HepG2 (cell line): Measurements from ENCODE around the gene ARHGAP32. TPM values are rescaled to one million over a fixed set of nuclear protein-coding genes. Genes with fewer than 3 reads are reported as not detected.

Experiments used
- ATAC-seq: fragments of 200-7000 bp; cut with Tn5 transposase; 3 replicates; pipeline ENCODE4 v1.9.1; 2020; ENCODE audit warnings: mild to moderate bottlenecking, moderate library complexity
- BruUV-seq: library from RNA; stranded (reverse); fragments of 400-500 nt; replicated peaks from 2 replicates; lab custom pipeline; 2021; lab: Mats Ljungman, UMichigan
- CTCF ChIA-PET: fragments of 300-600 bp; formaldehyde crosslinking; extraction: SDS; loops from one replicate; lab custom pipeline; 2021; ENCODE audit warnings: low total read pairs, inconsistent platforms, low intra/inter-chr PET ratio; lab: Yijun Ruan, JAX
- POLR2A ChIA-PET: fragments of 350-600 bp; sonication (Branson Sonifier 250); formaldehyde crosslinking; loops from one replicate; lab custom pipeline; 2020; ENCODE audit warnings: antibody characterized with exemption, inconsistent platforms; lab: Yijun Ruan, JAX
- DNase-seq: peaks from one replicate; pipeline ENCODE4 v3.0.0-alpha.2; 2015; ENCODE audit warnings: low spot score
- FAIRE-seq: peaks from 3 replicates; lab custom pipeline; 2011; peaks lifted over from hg19 to GRCh38; lab: Jason Lieb, UNC
- H2AFZ ChIP-seq: one replicate; pipeline ENCODE4 v1.6.1; 2011; ENCODE audit warnings: low read length, inconsistent platforms
- H3K27ac ChIP-seq: fragments of 300-600 bp; 3 replicates; pipeline ENCODE4 v1.8.0; 2011; ENCODE audit warnings: mixed run types, mild to moderate bottlenecking, mixed read lengths, low read length, inconsistent platforms; ENCODE audit not compliant: insufficient read depth; ENCODE audit errors: extremely low read length
- H3K27me3 ChIP-seq, 2 experiments: fragments of 200-600 bp in 1 of 2; 2 replicates in 1 of 2; 3 replicates in 1 of 2; pipeline versions ENCODE4 v1.6.0 to v1.8.0; 2011; ENCODE audit warnings: low read length in 2 of 2, mild to moderate bottlenecking in 2 of 2, moderate library complexity in 2 of 2, inconsistent platforms in 1 of 2; ENCODE audit not compliant: insufficient read depth in 2 of 2, control insufficient read depth in 1 of 2
- H3K36me3 ChIP-seq, 2 experiments: fragments of 200-600 bp in 1 of 2; replicated peaks in 1 of 2; 2 replicates in 1 of 2; 3 replicates in 1 of 2; pipeline versions ENCODE4 v1.5.1 to v1.8.0; 2011; ENCODE audit warnings: low read length in 2 of 2, inconsistent platforms in 1 of 2; ENCODE audit not compliant: insufficient read depth in 2 of 2, control insufficient read depth in 1 of 2
- H3K4me1 ChIP-seq: 2 replicates; pipeline ENCODE4 v1.5.1; 2012; ENCODE audit warnings: low read length, inconsistent platforms; ENCODE audit not compliant: insufficient read depth
- H3K4me2 ChIP-seq: 2 replicates; pipeline ENCODE4 v1.6.0; 2011; ENCODE audit warnings: low read depth, low read length, inconsistent platforms
- H3K4me3 ChIP-seq, 3 experiments: fragments of 200-600 bp in 1 of 3; sonication (generic), shearing (Covaris generic) in 1 of 3; replicated peaks in 1 of 3; 2 replicates each; pipeline ENCODE4 v1.5.1; 2011 to 2016; ENCODE audit warnings: low read length in 3 of 3, inconsistent platforms in 2 of 3, low read depth in 2 of 3, mild to moderate bottlenecking in 2 of 3, control low read depth in 1 of 3, mixed read lengths in 1 of 3; ENCODE audit not compliant: insufficient read depth in 1 of 3
- H3K79me2 ChIP-seq: one replicate; pipeline ENCODE4 v1.6.1; 2011; ENCODE audit warnings: low read length, inconsistent platforms; ENCODE audit not compliant: insufficient read depth
- H3K9ac ChIP-seq: 2 replicates; pipeline ENCODE4 v1.6.0; 2011; ENCODE audit warnings: mild to moderate bottlenecking, low read depth, low read length, inconsistent platforms; ENCODE audit not compliant: insufficient read depth
- H3K9me3 ChIP-seq: 2 replicates; pipeline ENCODE4 v1.5.1; 2012; ENCODE audit warnings: mild to moderate bottlenecking, low read length
- H4K20me1 ChIP-seq: 2 replicates; pipeline ENCODE4 v1.6.0; 2011; ENCODE audit warnings: inconsistent platforms, mild to moderate bottlenecking, low read length, moderate library complexity; ENCODE audit not compliant: insufficient read depth
- MLX ChIP-seq: IDR thresholded peaks from 2 replicates; pipeline ENCODE4 v1.6.1; 2016
- PRMT3 ChIP-seq: sonication (generic); formaldehyde crosslinking; IDR thresholded peaks from 2 replicates; pipeline ENCODE4 v1.8.1; 2022; ENCODE audit warnings: low read depth, mild to moderate bottlenecking, moderate library complexity, missing genetic modification reagents, borderline replicate concordance
- RARA ChIP-seq: IDR thresholded peaks from 2 replicates; pipeline ENCODE4 v1.6.1; 2016; ENCODE audit warnings: missing genetic modification reagents, missing compliant biosample characterization
- ZNF331 ChIP-seq: sonication (generic); formaldehyde crosslinking; IDR thresholded peaks from 2 replicates; pipeline ENCODE4 v1.4.0; 2020; ENCODE audit warnings: missing genetic modification reagents
- ZNF343 ChIP-seq: sonication (generic); formaldehyde crosslinking; IDR thresholded peaks from 2 replicates; pipeline ENCODE4 v1.4.0; 2020; ENCODE audit warnings: mild to moderate bottlenecking, missing genetic modification reagents
- ZNF672 ChIP-seq: sonication (generic); formaldehyde crosslinking; IDR thresholded peaks from 2 replicates; pipeline ENCODE4 v1.8.1; 2022; ENCODE audit warnings: missing genetic modification reagents
- ZNF879 ChIP-seq: sonication (generic); formaldehyde crosslinking; IDR thresholded peaks from 2 replicates; pipeline ENCODE4 v1.8.1; 2023; ENCODE audit warnings: missing genetic modification reagents
- WGBS: methylation state at CpG from one replicate; pipeline ENCODE4 v1.1.6; 2017; ENCODE audit warnings: low lambda C conversion rate; 5-methylcytosine and 5-hydroxymethylcytosine counted together
- in situ Hi-C: cut with HindIII; loops from 2 replicates; pipeline ENCODE4 v1.10.0; 2017; ENCODE audit warnings: low pct_unique_long_range_greater_than_20kb; ENCODE audit not compliant: extremely low pct_ligation_motif_present
- intact Hi-C: fragments of 100-400 bp; cut with micrococcal nuclease; formaldehyde crosslinking; loops from one replicate; pipeline ENCODE4 v1.10.0; 2022; ENCODE audit not compliant: unreplicated experiment
- polyA plus RNA-seq, 8 experiments: library from polyadenylated mRNA; depleted of rRNA in 3 of 8; stranded (reverse) in 7 of 8; unstranded in 1 of 8; fragments of >200 nt; fragmentation: Illumina TruSeq in 4 of 8; extraction: Trizol in 4 of 8; gene quantifications; 2 replicates each; pipeline versions ENCODE4 v1.2.1 to v1.2.3, GENCODE V29; 2011 to 2016; ENCODE audit warnings: low read depth in 4 of 8, missing spikeins in 1 of 8, mixed read lengths in 1 of 8; ENCODE audit not compliant: insufficient read depth in 1 of 8
- total RNA-seq, 5 experiments: library from RNA; depleted of rRNA; stranded (reverse); fragments of >200 nt; fragmentation: Illumina TruSeq; extraction: Trizol; gene quantifications; 2 replicates each; pipeline ENCODE4 v1.2.3, GENCODE V29; 2016; ENCODE audit warnings: low read depth in 1 of 5

ARHGAP32 gene
- total and polyA plus RNA-seq, 2 of the 13 experiments (the other 11 are each of a cell fraction or from before 2014, with no cell fraction given), result 6.3 to 8.2 TPM

DNA sequence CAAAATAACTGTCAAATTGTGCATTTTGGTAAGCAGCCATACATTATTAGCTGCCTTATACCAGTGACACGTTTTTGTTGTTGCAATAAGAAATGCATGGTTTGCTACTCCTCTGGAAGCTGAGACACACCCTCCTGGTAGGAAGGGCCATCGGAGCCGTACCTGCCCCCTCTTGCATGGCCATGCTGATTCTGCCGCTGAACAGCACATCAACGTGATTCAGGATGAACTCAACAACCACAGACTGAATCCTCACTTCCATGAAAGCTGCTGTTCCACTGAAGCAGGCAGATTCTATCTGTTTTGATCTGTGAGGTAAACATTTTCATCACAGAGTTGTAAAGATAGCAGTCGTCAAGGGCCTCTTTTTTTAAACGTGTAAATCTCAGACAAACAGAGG, 210.9 kb downstream of the ARHGAP32 start (continued):
- TF ChIP-seq ZNF331 (CRISPR knock-in tag), result no peak

DNA sequence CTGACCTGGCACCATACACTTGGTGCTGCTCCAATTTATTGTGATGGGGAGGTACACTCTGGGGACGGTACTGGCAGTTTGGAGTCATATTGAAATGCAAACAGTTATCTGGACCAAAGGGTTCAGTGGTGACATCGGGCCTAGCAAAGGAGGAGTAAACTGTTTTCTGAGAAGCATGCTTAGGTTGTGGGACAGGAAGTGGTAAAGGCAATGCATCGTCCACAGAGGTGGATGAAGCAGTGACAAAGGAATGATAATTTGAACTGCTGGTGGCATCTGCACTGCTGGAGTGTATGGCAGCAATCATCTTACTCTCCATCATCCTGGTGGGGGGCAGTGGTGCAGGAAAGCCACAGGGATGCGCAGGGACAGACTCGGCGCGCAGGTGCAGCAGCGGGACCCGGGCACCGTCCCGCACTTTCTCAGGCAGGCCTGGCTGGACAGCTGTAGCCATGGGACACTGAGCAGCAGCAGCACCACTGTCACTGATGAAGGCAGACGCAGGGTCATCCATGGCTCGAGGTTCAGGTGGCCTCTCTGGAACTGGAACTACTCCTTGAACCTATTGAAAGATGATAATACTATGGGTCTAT, 221.4 kb downstream of the ARHGAP32 start:
- POLR2A ChIA-PET, result no interaction called here
- Histone ChIP-seq H3K27me3 (no peaks in the 10 kb centered on the region), H3K27ac (no peak overlapping the region), H3K9ac (no peak overlapping the region), H4K20me1 (no peaks in the 10 kb centered on the region), H2AFZ (no peak overlapping the region), H3K4me3 (no peak overlapping the region), H3K36me3 (peaks cover 10 to 52% of the 10 kb centered on the region in 2 experiments), H3K4me1 (no peaks in the 10 kb centered on the region), H3K9me3 (no peaks in the 10 kb centered on the region), H3K79me2 (no peaks in the 10 kb centered on the region), H3K4me2 (no peak overlapping the region)
- WGBS, result 98% methylated on average over 13 of the region's 13 CpGs
- DNase-seq, result no peak
- no peak for TF ChIP-seq ZNF672 (CRISPR knock-in tag)
- no peak for TF ChIP-seq RARA (CRISPR knock-in tag)
- no peak for TF ChIP-seq ZNF343 (CRISPR knock-in tag)
- TF ChIP-seq MLX (CRISPR knock-in tag), result no peak
- no peak for TF ChIP-seq PRMT3 (CRISPR knock-in tag)
- no peak for TF ChIP-seq ZNF879 (CRISPR knock-in tag)
- in situ Hi-C loops (no loop called here), intact Hi-C loops (no loop called here)
- FAIRE-seq, result no peak
- no peak for ATAC-seq
- CTCF ChIA-PET, result no interaction called here
- no TSS peak for BruUV-seq
